ENCODE results near the gene FDX2.

The FDX2 gene

DNA sequence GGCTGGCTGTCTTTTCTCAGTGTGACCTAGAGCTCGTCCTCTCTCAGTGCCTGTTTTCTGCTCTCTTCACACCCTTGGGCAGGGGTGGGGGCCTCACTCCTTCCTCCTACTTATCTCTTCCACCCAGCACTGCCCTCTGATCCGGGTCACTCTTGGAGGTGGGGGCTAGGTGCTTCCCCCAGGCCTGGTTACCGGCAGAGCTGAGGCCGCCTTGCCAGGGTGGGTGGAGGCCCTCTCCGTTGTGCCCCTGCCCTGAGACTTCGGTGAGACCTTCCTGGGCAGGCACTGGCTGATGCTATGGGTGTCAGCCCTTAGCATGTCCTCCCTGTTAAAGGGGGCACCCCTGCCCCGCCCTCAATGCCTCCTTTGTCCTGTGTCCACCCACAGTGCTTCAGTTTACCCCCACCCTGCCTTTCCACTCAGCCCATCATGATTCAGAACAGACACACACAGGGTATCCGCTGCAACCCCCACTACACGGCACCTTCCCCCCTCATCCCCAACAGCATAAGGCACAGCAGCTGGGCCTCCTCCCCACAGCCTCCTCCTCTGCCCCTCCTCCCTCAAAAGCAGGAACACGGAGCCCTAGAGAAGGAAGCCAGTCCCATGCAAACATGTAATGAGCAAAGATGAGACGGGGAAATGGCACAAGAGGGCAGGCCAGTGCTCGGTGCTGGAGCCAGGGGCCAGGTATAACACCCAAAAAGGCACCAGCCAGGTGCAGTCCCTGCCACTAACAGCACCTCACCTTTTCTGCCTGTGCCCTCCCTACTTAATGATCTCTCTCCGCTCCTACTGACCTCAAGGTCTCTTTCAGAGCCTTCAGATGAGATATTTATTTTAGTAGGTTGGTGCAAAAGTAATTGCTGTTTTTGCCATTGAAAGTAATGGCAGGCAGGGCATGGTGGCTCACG lies 16.0 kb downstream of the FDX2 start:
- in situ Hi-C loops (cut with MboI; ENCODE audit: low sequenced_read_pairs) = no loop called here

DNA sequence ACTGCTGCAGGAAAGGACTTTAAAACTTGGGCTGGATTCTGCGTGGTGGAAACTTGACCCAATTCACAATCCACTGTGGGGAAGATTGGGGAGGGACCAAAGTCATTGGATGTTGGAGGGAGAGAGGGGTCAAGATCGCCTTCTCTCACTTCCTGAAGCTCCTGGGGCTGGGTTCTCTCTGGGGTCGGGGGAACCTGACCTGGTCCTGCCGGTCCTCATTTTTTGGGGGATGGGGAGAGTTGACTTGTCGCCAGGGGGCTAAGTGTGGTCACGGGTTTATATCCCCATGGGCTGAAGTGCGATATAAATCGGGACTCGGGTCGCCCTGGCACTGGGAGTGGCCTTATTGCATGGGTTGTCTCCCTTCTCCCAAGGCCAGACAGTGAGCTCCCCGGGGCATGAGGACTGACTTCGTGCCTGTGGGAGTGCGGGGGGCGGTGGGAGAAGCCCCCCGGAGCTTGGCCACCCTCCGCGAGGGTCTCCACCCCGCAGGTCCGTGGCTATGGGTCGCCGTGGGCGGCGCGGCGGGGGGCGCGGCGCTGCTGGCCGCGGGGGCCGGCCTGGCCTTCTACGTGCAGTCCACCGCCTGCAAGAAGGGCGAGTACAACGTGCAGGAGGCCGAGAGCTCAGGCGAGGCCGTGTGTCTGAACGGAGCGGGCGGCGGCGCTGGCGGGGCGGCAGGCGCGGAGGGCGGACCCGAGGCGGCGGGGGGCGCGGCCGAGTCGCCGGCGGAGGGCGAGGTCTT lies 19.8 kb downstream of the FDX2 start:
- in situ Hi-C loops (cut with MboI; ENCODE audit: low sequenced_read_pairs) = no loop called here

DNA sequence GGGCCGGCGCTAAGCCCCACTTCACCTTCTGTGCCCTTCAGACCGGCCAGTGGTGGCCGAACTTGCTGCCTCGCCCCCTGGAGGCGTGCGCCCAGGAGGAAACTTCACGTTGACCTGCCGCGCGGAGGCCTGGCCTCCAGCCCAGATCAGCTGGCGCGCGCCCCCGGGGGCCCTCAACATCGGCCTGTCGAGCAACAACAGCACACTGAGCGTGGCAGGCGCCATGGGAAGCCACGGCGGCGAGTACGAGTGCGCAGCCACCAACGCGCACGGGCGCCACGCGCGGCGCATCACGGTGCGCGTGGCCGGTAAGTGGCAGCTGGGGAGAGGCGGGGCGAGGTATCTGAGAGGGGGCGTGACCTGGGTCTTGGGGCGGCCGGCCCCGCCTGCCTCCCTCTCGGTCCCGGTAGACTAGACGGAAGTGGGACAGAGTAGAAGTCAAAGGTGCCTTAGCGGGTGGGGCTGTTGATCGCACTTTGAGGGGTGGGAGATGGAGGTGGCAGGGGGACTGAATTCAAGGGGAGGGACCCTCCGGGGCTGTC lies 20.4 kb downstream of the FDX2 start:
- in situ Hi-C loops (cut with MboI; ENCODE audit: low sequenced_read_pairs) = no loop called here

DNA sequence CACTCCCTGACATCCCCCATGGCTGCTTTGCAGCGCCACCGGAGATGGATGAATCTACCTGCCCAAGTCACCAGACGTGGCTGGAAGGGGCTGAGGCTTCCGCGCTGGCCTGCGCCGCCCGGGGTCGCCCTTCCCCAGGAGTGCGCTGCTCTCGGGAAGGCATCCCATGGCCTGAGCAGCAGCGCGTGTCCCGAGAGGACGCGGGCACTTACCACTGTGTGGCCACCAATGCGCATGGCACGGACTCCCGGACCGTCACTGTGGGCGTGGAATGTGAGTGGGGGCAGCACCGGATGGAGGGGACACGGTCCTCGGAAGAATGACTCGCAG lies 21.5 kb downstream of the FDX2 start:
- in situ Hi-C loops (cut with MboI; ENCODE audit: low sequenced_read_pairs) = no loop called here

DNA sequence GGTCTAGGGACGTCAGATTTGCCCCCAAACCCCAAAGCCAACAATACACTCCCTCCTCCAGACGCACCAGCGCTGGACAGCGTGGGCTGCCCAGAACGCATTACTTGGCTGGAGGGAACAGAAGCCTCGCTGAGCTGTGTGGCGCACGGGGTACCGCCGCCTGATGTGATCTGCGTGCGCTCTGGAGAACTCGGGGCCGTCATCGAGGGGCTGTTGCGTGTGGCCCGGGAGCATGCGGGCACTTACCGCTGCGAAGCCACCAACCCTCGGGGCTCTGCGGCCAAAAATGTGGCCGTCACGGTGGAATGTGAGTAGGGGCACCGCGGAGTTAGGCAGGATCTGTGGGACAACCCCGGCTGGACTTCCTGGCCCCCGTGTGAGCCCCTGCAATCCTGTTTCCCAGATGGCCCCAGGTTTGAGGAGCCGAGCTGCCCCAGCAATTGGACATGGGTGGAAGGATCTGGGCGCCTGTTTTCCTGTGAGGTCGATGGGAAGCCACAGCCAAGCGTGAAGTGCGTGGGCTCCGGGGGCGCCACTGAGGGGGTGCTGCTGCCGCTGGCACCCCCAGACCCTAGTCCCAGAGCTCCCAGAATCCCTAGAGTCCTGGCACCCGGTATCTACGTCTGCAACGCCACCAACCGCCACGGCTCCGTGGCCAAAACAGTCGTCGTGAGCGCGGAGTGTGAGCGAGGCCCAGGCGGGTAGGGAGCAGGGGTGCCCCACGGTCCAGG lies 22.0 kb downstream of the FDX2 start:
- in situ Hi-C loops (cut with MboI; ENCODE audit: low sequenced_read_pairs) = no loop called here

DNA sequence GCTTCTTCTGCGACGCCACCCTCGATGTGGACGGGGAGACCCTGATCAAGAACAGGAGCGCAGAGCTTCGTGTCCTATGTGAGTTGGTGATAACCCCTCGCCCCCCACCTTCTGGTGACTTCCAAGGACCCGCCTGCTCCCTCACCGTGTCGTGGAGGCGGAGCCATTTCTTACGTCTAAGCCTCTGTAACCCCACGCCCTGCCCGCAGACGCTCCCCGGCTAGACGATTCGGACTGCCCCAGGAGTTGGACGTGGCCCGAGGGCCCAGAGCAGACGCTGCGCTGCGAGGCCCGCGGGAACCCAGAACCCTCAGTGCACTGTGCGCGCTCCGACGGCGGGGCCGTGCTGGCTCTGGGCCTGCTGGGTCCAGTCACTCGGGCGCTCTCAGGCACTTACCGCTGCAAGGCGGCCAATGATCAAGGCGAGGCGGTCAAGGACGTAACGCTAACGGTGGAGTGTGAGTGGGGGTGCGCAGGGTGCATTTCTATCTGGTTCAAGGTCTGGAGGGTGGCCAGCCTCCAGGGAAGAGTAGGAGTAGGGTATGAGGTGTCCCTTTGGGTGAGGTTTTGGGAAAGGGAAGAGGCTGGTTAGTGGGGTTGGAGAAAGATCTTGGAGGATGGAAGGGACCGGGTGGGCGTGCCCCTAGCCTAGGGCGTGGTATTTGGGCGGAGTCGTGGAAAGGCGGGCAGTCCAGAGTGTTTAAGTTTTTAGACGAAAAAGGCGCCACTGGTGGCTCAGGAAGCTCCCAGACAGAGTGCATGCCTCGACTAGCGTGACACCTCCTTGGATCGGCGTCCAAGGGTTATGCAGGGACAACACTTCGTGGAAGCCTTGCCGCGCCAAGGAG lies 22.8 kb downstream of the FDX2 start:
- in situ Hi-C loops (cut with MboI; ENCODE audit: low sequenced_read_pairs) = no loop called here

DNA sequence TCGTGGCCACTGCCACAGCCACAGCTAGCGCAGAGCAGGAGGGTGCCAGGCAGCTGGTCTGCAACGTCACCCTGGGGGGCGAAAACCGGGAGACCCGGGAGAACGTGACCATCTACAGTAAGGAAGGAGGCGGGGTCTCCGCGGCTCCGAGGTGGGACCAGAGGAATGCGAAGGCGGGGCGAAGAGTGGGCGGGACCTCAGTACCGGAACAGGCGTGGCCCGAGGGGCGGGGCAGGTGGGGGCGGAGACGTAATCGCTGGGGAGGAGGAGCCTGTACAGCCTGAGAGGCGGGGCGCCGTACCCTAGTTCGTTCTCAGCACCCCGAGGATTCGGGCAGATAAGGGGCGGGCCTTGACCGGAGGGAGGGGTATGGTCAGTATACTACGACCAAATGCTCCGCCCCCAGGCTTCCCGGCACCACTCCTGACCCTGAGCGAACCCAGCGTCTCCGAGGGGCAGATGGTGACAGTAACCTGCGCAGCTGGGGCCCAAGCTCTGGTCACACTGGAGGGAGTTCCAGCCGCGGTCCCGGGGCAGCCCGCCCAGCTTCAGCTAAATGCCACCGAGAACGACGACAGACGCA lies 23.5 kb downstream of the FDX2 start:
- in situ Hi-C loops (cut with MboI; ENCODE audit: low sequenced_read_pairs) = no loop called here

DNA sequence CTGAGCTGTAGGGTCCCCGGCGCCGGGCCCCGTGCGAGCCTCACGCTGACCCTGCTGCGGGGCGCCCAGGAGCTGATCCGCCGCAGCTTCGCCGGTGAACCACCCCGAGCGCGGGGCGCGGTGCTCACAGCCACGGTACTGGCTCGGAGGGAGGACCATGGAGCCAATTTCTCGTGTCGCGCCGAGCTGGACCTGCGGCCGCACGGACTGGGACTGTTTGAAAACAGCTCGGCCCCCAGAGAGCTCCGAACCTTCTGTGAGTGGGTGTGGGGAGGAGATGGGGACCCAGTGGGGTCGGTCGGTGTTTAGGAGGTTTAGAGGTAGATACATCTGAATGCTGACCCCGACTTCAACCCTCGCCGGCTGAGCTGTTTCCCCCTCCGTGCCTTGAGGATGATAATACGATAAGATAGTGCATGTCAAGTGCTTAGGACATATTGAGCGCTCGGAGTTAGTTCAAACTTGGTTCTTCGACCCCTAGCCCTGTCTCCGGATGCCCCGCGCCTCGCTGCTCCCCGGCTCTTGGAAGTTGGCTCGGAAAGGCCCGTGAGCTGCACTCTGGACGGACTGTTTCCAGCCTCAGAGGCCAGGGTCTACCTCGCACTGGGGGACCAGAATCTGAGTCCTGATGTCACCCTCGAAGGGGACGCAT lies 24.1 kb downstream of the FDX2 start:
- in situ Hi-C loops (cut with MboI; ENCODE audit: low sequenced_read_pairs) = no loop called here

DNA sequence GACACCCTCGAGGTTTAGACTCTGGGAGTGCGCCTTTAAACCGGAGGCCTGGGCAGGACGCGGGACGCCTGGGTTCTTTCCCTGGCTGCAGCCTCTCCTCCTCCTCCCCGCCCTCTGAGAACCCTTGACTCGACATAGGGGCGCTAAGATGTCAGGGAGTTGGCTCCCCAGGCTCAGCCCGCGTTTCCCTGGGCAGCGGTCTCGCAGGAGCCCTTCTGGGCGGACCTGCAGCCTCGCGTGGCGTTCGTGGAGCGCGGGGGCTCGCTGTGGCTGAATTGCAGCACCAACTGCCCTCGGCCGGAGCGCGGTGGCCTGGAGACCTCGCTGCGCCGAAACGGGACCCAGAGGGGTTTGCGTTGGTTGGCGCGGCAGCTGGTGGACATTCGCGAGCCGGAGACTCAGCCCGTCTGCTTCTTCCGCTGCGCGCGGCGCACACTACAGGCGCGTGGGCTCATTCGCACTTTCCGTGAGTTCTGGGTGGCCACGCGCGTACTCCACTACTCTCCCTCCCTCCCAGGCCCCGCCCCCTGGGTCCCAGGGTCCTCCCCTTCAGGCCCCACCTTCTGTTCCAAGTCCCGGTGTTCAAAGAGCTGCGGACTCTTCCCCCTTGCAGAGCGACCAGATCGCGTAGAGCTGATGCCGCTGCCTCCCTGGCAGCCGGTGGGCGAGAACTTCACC lies 24.8 kb downstream of the FDX2 start:
- in situ Hi-C loops (cut with MboI; ENCODE audit: low sequenced_read_pairs) = no loop called here

DNA sequence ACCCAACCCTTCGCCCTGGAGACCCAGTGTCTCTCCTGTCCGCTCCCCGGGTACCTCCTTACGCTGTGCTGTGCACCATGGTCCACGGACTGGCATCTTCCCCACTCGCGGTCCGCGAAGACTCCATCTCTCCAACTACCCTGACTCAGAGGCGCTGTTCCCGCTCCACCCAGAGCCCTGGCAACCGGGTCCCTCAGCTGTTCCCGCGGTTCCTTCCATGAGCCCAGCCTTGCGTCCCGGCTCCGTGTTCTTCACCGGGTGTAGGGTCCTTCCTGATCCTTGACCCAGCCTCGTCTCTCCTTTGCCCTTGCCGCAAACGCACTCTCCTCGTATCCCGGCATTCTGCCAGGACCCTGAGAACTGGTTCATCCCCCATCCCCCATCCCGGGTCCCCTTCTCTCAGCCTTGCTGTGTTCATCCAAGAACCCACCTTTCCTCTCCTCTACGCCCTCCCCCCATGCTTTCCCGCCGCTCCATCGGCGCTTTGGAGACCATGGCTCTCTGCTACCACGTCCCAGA lies 25.4 kb downstream of the FDX2 start:
- in situ Hi-C loops (cut with MboI; ENCODE audit: low sequenced_read_pairs) = no loop called here

DNA sequence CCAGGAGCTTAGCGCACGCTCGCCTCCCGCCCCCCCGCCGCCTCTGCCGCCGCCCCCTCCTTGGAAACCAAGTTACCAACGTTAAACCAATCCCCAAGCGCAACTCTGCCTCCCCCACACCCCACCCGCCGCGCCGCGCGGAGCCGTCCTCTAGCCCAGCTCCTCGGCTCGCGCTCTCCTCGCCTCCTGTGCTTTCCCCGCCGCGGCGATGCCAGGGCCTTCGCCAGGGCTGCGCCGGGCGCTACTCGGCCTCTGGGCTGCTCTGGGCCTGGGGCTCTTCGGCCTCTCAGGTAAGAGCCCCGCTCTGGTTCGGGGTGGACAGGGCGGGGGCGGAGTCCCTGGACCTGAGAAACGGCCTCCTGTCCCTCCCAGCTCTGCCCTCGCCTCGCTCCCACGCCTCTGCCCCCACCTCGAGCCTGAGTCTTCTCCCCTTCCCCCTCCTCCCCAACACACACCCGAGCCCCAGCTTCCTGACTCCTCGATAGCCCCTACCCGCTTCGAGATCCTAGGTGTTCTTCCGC lies 25.9 kb downstream of the FDX2 start, which contains the start of gene ICAM5:
Gene ICAM5, plus strand, starts transcription at position 117 of the 521 bp plus-strand sequence. Its CDS starts 92 bp downstream, at position 209.
- in situ Hi-C loops (cut with MboI; ENCODE audit: low sequenced_read_pairs) = no loop called here

DNA sequence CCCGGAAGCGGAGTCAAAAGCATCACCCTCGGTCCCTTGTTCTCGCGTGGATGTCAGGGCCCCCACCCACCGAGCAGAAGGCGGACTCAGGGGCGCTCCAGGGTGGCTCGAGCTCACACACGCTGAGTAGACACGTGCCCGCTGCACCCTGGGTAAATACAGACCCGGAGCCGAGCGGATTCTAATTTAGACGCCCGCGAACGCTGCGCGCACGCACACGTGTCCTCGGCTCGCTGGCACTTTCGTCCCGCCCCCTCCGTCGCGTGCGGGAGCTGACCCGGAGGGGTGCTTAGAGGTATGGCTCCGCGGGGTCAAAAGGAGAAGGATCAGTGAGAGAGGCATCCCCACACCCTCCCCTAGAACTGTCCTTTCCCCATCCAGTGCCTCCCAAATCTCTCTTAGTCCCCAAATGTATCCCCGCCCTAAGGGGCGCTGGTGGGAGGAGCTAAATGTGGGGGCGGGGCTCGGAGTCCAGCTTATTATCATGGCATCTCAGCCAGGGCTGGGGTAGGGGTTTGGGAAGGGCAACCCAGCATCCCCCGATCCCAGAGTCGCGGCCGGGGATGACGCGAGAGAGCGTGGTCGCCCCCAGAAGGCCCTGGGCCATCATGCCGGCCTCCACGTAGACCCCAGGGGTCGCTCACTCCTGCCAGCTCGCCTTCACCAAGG lies 26.5 kb downstream of the FDX2 start:
- in situ Hi-C loops (cut with MboI; ENCODE audit: low sequenced_read_pairs) = no loop called here

DNA sequence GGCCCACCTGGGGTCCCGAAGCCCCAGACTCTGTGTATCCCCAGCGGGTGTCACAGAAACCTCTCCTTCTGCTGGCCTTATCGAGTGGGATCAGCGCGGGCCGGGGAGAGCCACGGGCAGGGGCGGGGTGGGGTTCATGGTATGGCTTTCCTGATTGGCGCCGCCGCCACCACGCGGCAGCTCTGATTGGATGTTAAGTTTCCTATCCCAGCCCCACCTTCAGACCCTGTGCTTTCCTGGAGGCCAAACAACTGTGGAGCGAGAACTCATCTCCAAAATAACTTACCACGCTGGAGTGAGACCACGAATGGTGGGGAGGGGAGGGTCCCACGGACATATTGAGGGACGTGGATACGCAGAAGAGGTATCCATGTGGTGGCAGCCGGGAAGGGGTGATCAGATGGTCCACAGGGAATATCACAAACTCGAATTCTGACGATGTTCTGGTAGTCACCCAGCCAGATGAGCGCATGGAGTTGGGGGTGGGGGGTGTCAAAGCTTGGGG lies 27.1 kb downstream of the FDX2 start:
- in situ Hi-C loops (cut with MboI; ENCODE audit: low sequenced_read_pairs) = no loop called here

DNA sequence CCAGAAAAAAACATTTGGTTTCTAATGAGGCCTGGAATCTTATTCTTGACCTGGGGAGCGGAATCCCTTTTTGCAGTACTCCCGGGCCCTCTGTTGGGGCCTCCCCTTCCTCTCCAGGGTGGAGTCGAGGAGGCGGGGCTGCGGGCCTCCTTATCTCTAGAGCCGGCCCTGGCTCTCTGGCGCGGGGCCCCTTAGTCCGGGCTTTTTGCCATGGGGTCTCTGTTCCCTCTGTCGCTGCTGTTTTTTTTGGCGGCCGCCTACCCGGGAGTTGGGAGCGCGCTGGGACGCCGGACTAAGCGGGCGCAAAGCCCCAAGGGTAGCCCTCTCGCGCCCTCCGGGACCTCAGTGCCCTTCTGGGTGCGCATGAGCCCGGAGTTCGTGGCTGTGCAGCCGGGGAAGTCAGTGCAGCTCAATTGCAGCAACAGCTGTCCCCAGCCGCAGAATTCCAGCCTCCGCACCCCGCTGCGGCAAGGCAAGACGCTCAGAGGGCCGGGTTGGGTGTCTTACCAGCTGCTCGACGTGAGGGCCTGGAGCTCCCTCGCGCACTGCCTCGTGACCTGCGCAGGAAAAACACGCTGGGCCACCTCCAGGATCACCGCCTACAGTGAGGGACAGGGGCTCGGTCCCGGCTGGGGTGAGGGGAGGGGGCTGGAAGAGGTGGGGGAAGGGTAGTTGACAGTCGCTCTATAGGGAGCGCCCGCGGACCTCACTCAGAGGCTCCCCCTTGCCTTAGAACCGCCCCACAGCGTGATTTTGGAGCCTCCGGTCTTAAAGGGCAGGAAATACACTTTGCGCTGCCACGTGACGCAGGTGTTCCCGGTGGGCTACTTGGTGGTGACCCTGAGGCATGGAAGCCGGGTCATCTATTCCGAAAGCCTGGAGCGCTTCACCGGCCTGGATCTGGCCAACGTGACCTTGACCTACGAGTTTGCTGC lies 28.7 kb downstream of the FDX2 start, which contains the start of gene ICAM4:
Gene ICAM4, plus strand, starts transcription at position 153 of the 935 bp plus-strand sequence. Its CDS starts 58 bp downstream, at position 211.
- in situ Hi-C loops (cut with MboI; ENCODE audit: low sequenced_read_pairs) = no loop called here

DNA sequence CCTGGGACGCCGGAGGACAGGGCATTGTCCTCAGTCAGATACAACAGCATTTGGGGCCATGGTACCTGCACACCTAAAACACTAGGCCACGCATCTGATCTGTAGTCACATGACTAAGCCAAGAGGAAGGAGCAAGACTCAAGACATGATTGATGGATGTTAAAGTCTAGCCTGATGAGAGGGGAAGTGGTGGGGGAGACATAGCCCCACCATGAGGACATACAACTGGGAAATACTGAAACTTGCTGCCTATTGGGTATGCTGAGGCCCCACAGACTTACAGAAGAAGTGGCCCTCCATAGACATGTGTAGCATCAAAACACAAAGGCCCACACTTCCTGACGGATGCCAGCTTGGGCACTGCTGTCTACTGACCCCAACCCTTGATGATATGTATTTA lies 30.4 kb downstream of the FDX2 start:
- in situ Hi-C loops (cut with MboI; ENCODE audit: low sequenced_read_pairs) = no loop called here

DNA sequence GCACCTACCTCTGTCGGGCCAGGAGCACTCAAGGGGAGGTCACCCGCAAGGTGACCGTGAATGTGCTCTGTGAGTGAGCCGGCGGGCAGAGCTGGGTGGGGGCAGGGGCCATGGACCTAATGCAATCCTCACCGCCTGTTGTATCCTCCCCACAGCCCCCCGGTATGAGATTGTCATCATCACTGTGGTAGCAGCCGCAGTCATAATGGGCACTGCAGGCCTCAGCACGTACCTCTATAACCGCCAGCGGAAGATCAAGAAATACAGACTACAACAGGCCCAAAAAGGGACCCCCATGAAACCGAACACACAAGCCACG lies 30.9 kb downstream of the FDX2 start:
- in situ Hi-C loops (cut with MboI; ENCODE audit: low sequenced_read_pairs) = no loop called here
